Tibial artery (tissue), 4 donors: ENCODE data around the gene B3GNT7.

Experiments used
- DNase-seq, 2 donors: peaks; one replicate each; pipeline ENCODE4 v3.0.0-alpha.2; 2019
- H3K27ac ChIP-seq, 2 donors: fragments of 200-600 bp; sonication (generic) in 1 of 2; 1 replicate in 1 of 2; 2 replicates in 1 of 2; pipeline ENCODE4 v1.5.1; 2018 to 2019; ENCODE audit warnings: mild to moderate bottlenecking in 1 of 2
- H3K27me3 ChIP-seq, 2 donors: fragments of 200-600 bp; sonication (generic) in 1 of 2; one replicate each; pipeline versions ENCODE4 v1.5.1 to v1.6.0; 2016 to 2019
- H3K36me3 ChIP-seq, 3 donors: fragments of 200-600 bp; sonication (generic) in 2 of 3; one replicate each; pipeline ENCODE4 v1.5.1; 2016 to 2019; ENCODE audit warnings: mild to moderate bottlenecking in 2 of 3
- H3K4me1 ChIP-seq, 4 donors: fragments of 200-600 bp; sonication (generic) in 2 of 4; 1 replicate in 3 of 4; 2 replicates in 1 of 4; pipeline ENCODE4 v1.5.1; 2016 to 2019
- H3K4me3 ChIP-seq, 2 donors: fragments of 200-600 bp; sonication (generic) in 1 of 2; 1 replicate in 1 of 2; 2 replicates in 1 of 2; pipeline ENCODE4 v1.5.1; 2018 to 2019; ENCODE audit warnings: mild to moderate bottlenecking in 2 of 2
- H3K9me3 ChIP-seq, 3 donors: fragments of 200-600 bp; sonication (generic) in 1 of 3; one replicate each; pipeline ENCODE4 v1.5.1; 2016 to 2019
- CTCF ChIP-seq, 2 experiments: fragments of 200-600 bp in 1 of 2; fragments of 450-650 bp in 1 of 2; IDR thresholded peaks; one replicate each; pipeline ENCODE4 v1.5.1; 2017 to 2019; ENCODE audit warnings: antibody characterized with exemption in 2 of 2, mild to moderate bottlenecking in 1 of 2, moderate library complexity in 1 of 2
- intact Hi-C: fragments of 100-400 bp; cut with DNase I; formaldehyde crosslinking; loops from one replicate; pipeline ENCODE4 v1.15.0; 2023; ENCODE audit warnings: low total_unique reads

B3GNT7 gene

GRCh38 chr2:231388725-231389346, 6.7 kb upstream of the B3GNT7 start:
- Histone ChIP-seq H3K27me3 (peaks cover 0 to 10% of the 10 kb centered on the region in 2 donors), H3K27ac (no peak overlapping the region), H3K4me1 (peaks cover 0 to 5% (median 0%) of the 10 kb centered on the region in 4 donors), H3K4me3 (no peak overlapping the region), H3K9me3 (no peaks in the 10 kb centered on the region), H3K36me3 (peaks cover 0 to 5% (median 0%) of the 10 kb centered on the region in 3 donors)
- no peak for TF ChIP-seq CTCF (IDR thresholded peaks at IDR 0.05)
- intact Hi-C loops = no loop called here
- no peak for DNase-seq

- no peak for DNase-seq
- no peak overlapping the region for H3K27ac ChIP-seq
- peaks cover 0 to 28% of the 10 kb centered on the region in 2 donors for H3K27me3 ChIP-seq
- peaks cover 0 to 12% (median 9%) of the 10 kb centered on the region in 4 donors for H3K4me1 ChIP-seq
- H3K4me3 ChIP-seq = no peak overlapping the region
- intact Hi-C loops = no loop called here
- H3K36me3 ChIP-seq = no peaks in the 10 kb centered on the region
- H3K9me3 ChIP-seq = no peaks in the 10 kb centered on the region
- TF ChIP-seq CTCF (IDR thresholded peaks at IDR 0.05) = no peak
Observed at GRCh38 chr2:231390667-231391066, 4.8 kb upstream of the B3GNT7 start.

DNA sequence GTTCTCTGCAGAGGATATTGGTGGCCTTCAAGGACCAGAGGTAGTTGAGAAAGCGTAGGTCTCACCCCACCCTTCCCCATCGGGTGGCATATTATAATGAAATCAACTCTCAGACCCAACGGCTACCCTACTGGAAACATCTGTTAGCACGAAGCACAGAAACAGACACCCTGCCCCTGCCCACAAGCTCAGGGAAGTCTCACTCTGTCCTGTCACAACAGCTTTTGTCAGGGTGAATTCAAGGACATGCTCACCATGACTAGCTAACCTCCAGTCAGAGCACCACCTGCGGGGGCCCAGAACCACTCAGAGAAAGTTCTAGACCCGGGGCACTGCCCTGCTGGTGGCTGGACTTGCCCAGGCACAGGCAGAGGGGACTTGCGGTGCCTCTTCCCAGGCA, 3.5 kb upstream of the B3GNT7 start:
- DNase-seq = no peak
- TF ChIP-seq CTCF (IDR thresholded peaks at IDR 0.05) = no peak
- Histone ChIP-seq H3K27me3 (peaks cover 0 to 33% of the 10 kb centered on the region in 2 donors), H3K4me1 (peaks cover 0 to 22% (median 13%) of the 10 kb centered on the region in 4 donors), H3K9me3 (no peaks in the 10 kb centered on the region), H3K27ac (no peak overlapping the region), H3K4me3 (no peak overlapping the region), H3K36me3 (no peaks in the 10 kb centered on the region)
- intact Hi-C loops = no loop called here

- no peaks in the 10 kb centered on the region for H3K9me3 ChIP-seq
- DNase-seq = no peak
- H3K27ac ChIP-seq = no peak overlapping the region
- H3K27me3 ChIP-seq = peaks cover 0 to 33% of the 10 kb centered on the region in 2 donors
- intact Hi-C loops = no loop called here
- no peak overlapping the region for H3K4me3 ChIP-seq
- no peak for TF ChIP-seq CTCF (IDR thresholded peaks at IDR 0.05)
- H3K4me1 ChIP-seq = peaks cover 0 to 22% (median 13%) of the 10 kb centered on the region in 4 donors
- H3K36me3 ChIP-seq = peaks cover 0 to 2% (median 0%) of the 10 kb centered on the region in 3 donors
Observed at GRCh38 chr2:231392431-231393148, 2.9 kb upstream of the B3GNT7 start.

DNA sequence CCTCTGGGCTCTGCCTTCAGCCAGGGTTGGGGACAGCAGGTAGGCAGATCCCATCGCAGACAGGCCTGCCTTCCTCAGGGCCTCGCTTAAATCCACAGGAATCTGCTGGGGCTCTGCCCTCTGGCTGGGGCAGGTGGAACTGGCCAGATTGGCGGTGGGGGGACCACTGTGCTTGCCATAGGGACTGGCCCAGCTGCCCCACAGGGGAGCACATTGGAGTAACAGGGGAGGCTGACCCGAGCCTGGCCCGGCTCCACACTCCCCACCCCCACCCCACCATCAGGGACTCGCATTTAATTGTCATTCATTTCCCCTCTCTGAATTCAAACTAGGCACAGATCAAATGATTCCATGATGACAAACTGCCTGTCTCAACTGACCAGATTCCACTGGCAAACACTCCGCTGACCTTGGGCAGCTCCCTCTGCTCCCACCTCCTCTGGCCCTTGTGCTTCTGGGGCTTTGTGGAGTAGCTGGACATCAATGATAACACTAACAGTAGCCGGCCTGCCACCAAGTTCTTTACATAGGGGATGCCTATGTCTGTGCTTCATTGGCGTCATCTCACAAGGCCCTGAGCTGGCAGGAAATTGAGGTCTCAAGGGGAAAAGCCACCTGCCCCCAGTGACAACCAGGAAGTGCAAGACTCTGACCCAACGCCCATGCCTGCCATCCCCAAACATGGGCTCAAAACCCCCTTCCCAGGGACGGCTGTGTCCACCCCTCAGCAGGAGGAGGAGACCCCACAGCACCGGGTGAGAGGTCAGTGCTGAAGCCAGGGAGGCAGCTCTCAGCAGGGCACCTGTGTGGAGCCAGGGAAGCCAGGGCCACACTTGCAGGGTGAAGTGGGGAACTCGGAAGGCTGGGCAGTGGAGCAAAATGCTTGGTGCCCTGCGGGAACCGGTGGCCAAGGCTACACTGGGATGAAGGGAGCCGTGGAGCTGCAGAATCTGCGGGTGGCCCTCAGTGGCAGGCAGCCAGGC, 2.1 kb upstream of the B3GNT7 start:
- H3K9me3 ChIP-seq = no peaks in the 10 kb centered on the region
- H3K36me3 ChIP-seq = peaks cover 0 to 10% (median 0%) of the 10 kb centered on the region in 3 donors
- peaks cover 0 to 33% of the 10 kb centered on the region in 2 donors for H3K27me3 ChIP-seq
- DNase-seq = no peak
- no peak for TF ChIP-seq CTCF (IDR thresholded peaks at IDR 0.05)
- H3K27ac ChIP-seq = no peak overlapping the region
- H3K4me1 ChIP-seq = peaks cover 0 to 19% (median 12%) of the 10 kb centered on the region in 4 donors
- intact Hi-C loops = no loop called here
- H3K4me3 ChIP-seq = no peak overlapping the region
